ENCODE data around the gene NHERF2.
A peak's percentile ranks its signal among the peaks of the same experiment; 100 is the strongest.

Gene NHERF2

DNA sequence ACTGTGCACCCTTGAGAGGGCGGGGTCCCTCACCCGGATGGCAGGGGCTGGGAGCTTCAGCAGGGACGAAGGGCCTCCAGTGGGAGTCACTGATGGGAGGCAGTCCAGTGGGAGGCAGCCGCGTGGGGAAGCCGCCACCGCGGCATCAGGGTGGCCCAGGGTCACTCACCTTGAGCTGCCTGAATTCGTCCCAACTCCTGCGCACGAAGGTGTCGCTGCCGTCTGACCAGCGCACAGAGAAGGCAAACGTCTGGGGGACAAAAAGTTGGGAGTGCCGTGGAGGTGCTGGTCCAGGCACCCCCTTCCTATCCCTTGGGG, 46.0 kb upstream of the NHERF2 start:
- no peak for DNase-seq (ENCODE audit: low read depth in 2 of 2)
- TF ChIP-seq CTCF (IDR thresholded peaks at IDR 0.05; ENCODE audit: low read depth, low read length), result no peak
- no peak overlapping the region for H3K4me3 ChIP-seq (replicated peaks in 1 of 2; ENCODE audit: low read depth in 2 of 2, low read length in 2 of 2)

- no peak within 1 kb of the TSS for H3K4me3 ChIP-seq (replicated peaks in 1 of 2; ENCODE audit: low read depth in 2 of 2, low read length in 2 of 2)
- TF ChIP-seq CTCF (IDR thresholded peaks at IDR 0.05; ENCODE audit: low read depth, low read length), result no peak
- no peak for DNase-seq (ENCODE audit: low read depth in 2 of 2)
Observed at GRCh38 chr16:1981398-1981836, 45.3 kb upstream of the NHERF2 start, which contains the start of gene NOXO1. Gene NOXO1 (minus strand): TSS chr16:1981469. CDS start chr16:1981179, 290 bp downstream.

DNA sequence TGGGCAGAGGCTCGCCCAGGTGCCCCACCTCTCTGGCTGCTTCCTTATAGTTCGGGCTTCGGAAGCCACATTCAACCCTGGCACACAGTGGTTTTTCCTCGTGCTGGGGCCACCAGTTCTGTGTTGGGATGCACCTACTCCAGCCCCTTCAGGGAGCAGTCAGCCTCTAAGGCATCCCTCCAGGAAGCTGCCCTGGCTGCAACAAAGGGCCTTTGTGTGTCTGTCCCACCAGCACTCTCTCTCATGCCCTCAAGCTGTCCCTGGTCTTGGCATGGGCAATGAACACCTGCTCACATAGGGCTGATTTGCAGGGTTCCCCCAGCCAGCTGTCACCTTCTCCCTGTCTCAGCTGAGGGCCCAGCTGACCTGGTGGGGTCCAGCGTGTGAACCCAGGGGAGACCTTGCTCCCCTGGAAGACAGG, 44.7 kb upstream of the NHERF2 start:
- DNase-seq (ENCODE audit: low read depth in 2 of 2), result no peak
- no peak overlapping the region for H3K4me3 ChIP-seq (replicated peaks in 1 of 2; ENCODE audit: low read depth in 2 of 2, low read length in 2 of 2)
- no peak for TF ChIP-seq CTCF (IDR thresholded peaks at IDR 0.05; ENCODE audit: low read depth, low read length)

DNA sequence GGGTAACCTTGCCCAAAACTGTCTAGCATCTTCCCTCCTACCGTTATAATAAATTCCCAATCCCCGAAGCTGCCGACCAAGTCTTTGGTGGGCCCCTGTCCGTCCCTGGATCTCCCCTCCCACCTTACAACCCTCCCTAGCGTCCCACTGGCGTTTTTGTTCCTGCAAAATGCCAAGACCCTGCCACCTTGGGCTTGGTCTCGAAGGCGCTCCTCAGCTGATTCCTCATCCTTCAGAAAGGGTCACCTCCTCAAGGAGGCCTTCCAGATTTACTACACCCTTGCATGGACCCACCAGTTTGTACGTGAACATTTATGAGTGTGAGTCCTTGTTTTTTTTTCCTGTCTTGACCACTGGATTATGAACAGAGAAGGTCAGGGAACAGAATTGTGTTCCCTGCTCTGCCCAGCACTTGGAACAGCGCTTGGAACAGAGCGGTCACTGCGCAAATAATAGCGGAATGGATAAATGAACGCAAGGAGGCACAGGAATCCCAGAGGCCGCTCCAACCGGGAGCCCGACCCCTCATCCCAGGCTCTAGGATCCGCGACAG, 43.6 kb upstream of the NHERF2 start:
- H3K4me3 ChIP-seq (replicated peaks in 1 of 2; ENCODE audit: low read depth in 2 of 2, low read length in 2 of 2), result peak overlapping the region; percentile 5 to 74
- no peak for TF ChIP-seq CTCF (IDR thresholded peaks at IDR 0.05; ENCODE audit: low read depth, low read length)
- no peak for DNase-seq (ENCODE audit: low read depth in 2 of 2)

- peak; percentile 28 for TF ChIP-seq CTCF (IDR thresholded peaks at IDR 0.05; ENCODE audit: low read depth, low read length)
- peak; percentile 94 to 97 for DNase-seq (ENCODE audit: low read depth in 2 of 2)
- peak within 1 kb of the TSS; percentile 74 for H3K4me3 ChIP-seq (replicated peaks in 1 of 2; ENCODE audit: low read depth in 2 of 2, low read length in 2 of 2)
Observed at GRCh38 chr16:1983544-1984346, 43.0 kb upstream of the NHERF2 start, which contains the start of gene GFER. Gene GFER (plus strand): TSS chr16:1984193. CDS start chr16:1984219, 26 bp downstream.

DNA sequence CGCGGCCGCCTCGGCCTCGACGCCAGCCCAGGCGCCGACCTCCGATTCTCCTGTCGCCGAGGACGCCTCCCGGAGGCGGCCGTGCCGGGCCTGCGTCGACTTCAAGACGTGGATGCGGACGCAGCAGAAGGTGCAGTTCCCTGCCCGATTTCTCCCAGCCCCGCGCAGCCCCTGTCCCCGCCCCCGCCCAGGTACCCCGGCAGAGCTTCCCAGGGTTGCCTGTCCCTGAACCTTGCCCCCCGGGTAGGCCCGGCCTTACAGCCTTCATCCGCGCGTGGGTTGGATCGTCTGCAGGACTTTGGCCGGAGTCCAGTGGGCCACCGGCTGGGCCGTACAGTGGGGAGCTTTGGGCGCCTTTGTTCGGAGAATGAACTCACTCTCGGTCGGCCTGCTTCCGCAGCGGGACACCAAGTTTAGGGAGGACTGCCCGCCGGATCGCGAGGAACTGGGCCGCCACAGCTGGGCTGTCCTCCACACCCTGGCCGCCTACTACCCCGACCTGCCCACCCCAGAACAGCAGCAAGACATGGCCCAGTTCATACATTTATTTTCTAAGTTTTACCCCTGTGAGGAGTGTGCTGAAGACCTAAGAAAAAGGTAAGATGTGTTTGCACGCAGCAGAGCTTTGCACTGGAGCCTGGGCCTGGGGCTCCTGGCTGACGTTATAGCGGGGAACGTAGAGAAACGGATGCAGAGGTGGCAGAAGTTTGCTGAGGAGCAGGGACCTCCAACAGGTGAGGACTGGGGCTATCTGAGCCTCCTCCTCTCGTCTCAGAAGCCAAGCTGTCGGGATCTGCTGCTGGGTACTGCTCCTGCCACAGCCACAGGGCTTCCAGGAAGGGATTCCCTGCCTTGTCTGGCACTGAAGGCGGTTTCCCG, 42.1 kb upstream of the NHERF2 start:
- DNase-seq (ENCODE audit: low read depth in 2 of 2), result peak in 1 of 2 donors; percentile 43
- no peak for TF ChIP-seq CTCF (IDR thresholded peaks at IDR 0.05; ENCODE audit: low read depth, low read length)
- peak overlapping the region; percentile 74 for H3K4me3 ChIP-seq (replicated peaks in 1 of 2; ENCODE audit: low read depth in 2 of 2, low read length in 2 of 2)
